H9 (cell line): ENCODE data around the gene NR3C2. TPM values are rescaled to one million over a fixed set of nuclear protein-coding genes. Genes with fewer than 3 reads are reported as not detected.

Source experiments
- DNase-seq: peaks from one replicate; pipeline ENCODE4 v3.0.0-alpha.2; 2017
- H2AFZ ChIP-seq: one replicate; pipeline ENCODE4 v1.6.1; 2013; ENCODE audit warnings: mild to moderate bottlenecking, low read length, control low read depth, moderate library complexity
- H2AK5ac ChIP-seq: 2 replicates; pipeline ENCODE4 v1.6.1; 2013; ENCODE audit warnings: low read length, control low read depth, mixed read lengths; ENCODE audit not compliant: insufficient read length
- H2BK120ac ChIP-seq: one replicate; pipeline ENCODE4 v1.6.1; 2013; ENCODE audit warnings: low read depth, mild to moderate bottlenecking, low read length, control low read depth, inconsistent platforms; ENCODE audit not compliant: poor library complexity, severe bottlenecking
- H2BK12ac ChIP-seq: 2 replicates; pipeline ENCODE4 v1.6.1; 2013; ENCODE audit warnings: low read length, control low read depth, mixed read lengths, low read depth; ENCODE audit not compliant: insufficient read length
- H2BK15ac ChIP-seq: 2 replicates; pipeline ENCODE4 v1.6.1; 2013; ENCODE audit warnings: low read depth, low read length, control low read depth
- H2BK20ac ChIP-seq: one replicate; pipeline ENCODE4 v1.6.1; 2013; ENCODE audit warnings: low read depth, mild to moderate bottlenecking, low read length, control low read depth, inconsistent platforms; ENCODE audit not compliant: poor library complexity, severe bottlenecking
- H2BK5ac ChIP-seq: 2 replicates; pipeline ENCODE4 v1.6.1; 2013; ENCODE audit warnings: low read length, control low read depth, mixed read lengths; ENCODE audit not compliant: insufficient read length
- H3K14ac ChIP-seq: 2 replicates; pipeline ENCODE4 v1.6.1; 2013; ENCODE audit warnings: low read length, control low read depth; ENCODE audit not compliant: insufficient read depth
- H3K18ac ChIP-seq: 2 replicates; pipeline ENCODE4 v1.6.1; 2013; ENCODE audit warnings: low read depth, mild to moderate bottlenecking, mixed read lengths, low read length, control low read depth; ENCODE audit not compliant: insufficient read length
- H3K23ac ChIP-seq: 2 replicates; pipeline ENCODE4 v1.6.1; 2013; ENCODE audit warnings: low read length, control low read depth, mixed read lengths, low read depth; ENCODE audit not compliant: insufficient read length
- H3K23me2 ChIP-seq: 2 replicates; pipeline ENCODE4 v1.6.1; 2013; ENCODE audit warnings: low read depth, mild to moderate bottlenecking, mixed read lengths, low read length, control low read depth; ENCODE audit not compliant: insufficient read length, poor library complexity, severe bottlenecking
- H3K27ac ChIP-seq: 2 replicates; pipeline ENCODE4 v1.5.1; 2013; ENCODE audit warnings: low read length, control low read depth, mixed read lengths, low read depth; ENCODE audit not compliant: insufficient read length
- H3K27me3 ChIP-seq: 2 replicates; pipeline ENCODE4 v1.6.1; 2013; ENCODE audit warnings: low read length, control low read depth, inconsistent platforms; ENCODE audit not compliant: insufficient read depth
- H3K4ac ChIP-seq: 2 replicates; pipeline ENCODE4 v1.6.1; 2013; ENCODE audit warnings: low read depth, mild to moderate bottlenecking, control low read depth, inconsistent platforms, low read length, moderate library complexity
- H3K4me1 ChIP-seq: 2 replicates; pipeline ENCODE4 v1.6.1; 2013; ENCODE audit warnings: low read length, control low read depth, inconsistent platforms; ENCODE audit not compliant: insufficient read depth
- H3K4me2 ChIP-seq: 2 replicates; pipeline ENCODE4 v1.6.1; 2013; ENCODE audit warnings: low read length, control low read depth, mixed read lengths; ENCODE audit not compliant: insufficient read length, insufficient read depth
- H3K56ac ChIP-seq: 2 replicates; pipeline ENCODE4 v1.6.1; 2013; ENCODE audit warnings: low read depth, mild to moderate bottlenecking, mixed read lengths, low read length, control low read depth; ENCODE audit not compliant: insufficient read length
- H3K79me1 ChIP-seq: 2 replicates; pipeline ENCODE4 v1.6.1; 2013; ENCODE audit warnings: low read depth, mild to moderate bottlenecking, moderate library complexity, low read length, control low read depth, inconsistent platforms; ENCODE audit not compliant: insufficient read depth, poor library complexity, severe bottlenecking
- H3K79me2 ChIP-seq: 2 replicates; pipeline ENCODE4 v1.6.1; 2013; ENCODE audit warnings: low read length, control low read depth, inconsistent platforms; ENCODE audit not compliant: insufficient read depth
- H3K9ac ChIP-seq: 2 replicates; pipeline ENCODE4 v1.6.1; 2013; ENCODE audit warnings: low read length, control low read depth, mixed read lengths; ENCODE audit not compliant: insufficient read length; ENCODE audit errors: extremely low read depth
- H3K9me3 ChIP-seq: one replicate; pipeline ENCODE4 v1.6.1; 2013; ENCODE audit warnings: low read depth, low read length, inconsistent platforms; ENCODE audit not compliant: control insufficient read depth
- H3T11ph ChIP-seq: one replicate; pipeline ENCODE4 v1.6.1; 2013; ENCODE audit warnings: mild to moderate bottlenecking, low read length, control low read depth, inconsistent platforms
- H4K20me1 ChIP-seq: one replicate; pipeline ENCODE4 v1.6.1; 2013; ENCODE audit not compliant: control insufficient read depth, insufficient read length, insufficient read depth
- H4K5ac ChIP-seq: 2 replicates; pipeline ENCODE4 v1.6.1; 2013; ENCODE audit warnings: low read depth, mild to moderate bottlenecking, mixed read lengths, low read length, control low read depth; ENCODE audit not compliant: insufficient read length
- H4K8ac ChIP-seq: replicated peaks from 2 replicates; pipeline ENCODE4 v1.6.1; 2013; ENCODE audit warnings: low read length, control low read depth, mixed read lengths, low read depth; ENCODE audit not compliant: insufficient read length
- H4K91ac ChIP-seq: 2 replicates; pipeline ENCODE4 v1.6.1; 2013; ENCODE audit warnings: low read depth, mild to moderate bottlenecking, moderate library complexity, mixed read lengths, low read length, control low read depth; ENCODE audit not compliant: insufficient read length
- H3K27ac Mint-ChIP-seq, 3 experiments: 2 replicates in 2 of 3; 3 replicates in 1 of 3; pipeline ENCODE4 v1.8.0; 2020 to 2021; ENCODE audit warnings: mixed read lengths in 3 of 3, mild to moderate bottlenecking in 1 of 3, moderate library complexity in 1 of 3
- H3K27me3 Mint-ChIP-seq: 2 replicates; pipeline ENCODE4 v1.8.0; 2021; ENCODE audit warnings: low read depth, mild to moderate bottlenecking, moderate library complexity, mixed read lengths
- H3K36me3 Mint-ChIP-seq, 3 experiments: 2 replicates in 2 of 3; 3 replicates in 1 of 3; pipeline ENCODE4 v1.8.0; 2020 to 2021; ENCODE audit warnings: low read depth in 3 of 3, mixed read lengths in 3 of 3; ENCODE audit not compliant: insufficient read depth in 1 of 3
- H3K4me1 Mint-ChIP-seq, 2 experiments: 2 replicates each; pipeline ENCODE4 v1.8.0; 2020; ENCODE audit warnings: mixed read lengths in 2 of 2
- H3K4me3 Mint-ChIP-seq, 2 experiments: 2 replicates in 1 of 2; 3 replicates in 1 of 2; pipeline ENCODE4 v1.8.0; 2020 to 2021; ENCODE audit warnings: mild to moderate bottlenecking in 2 of 2, mixed read lengths in 2 of 2, moderate library complexity in 1 of 2
- H3K9me3 Mint-ChIP-seq, 2 experiments: 2 replicates in 1 of 2; 3 replicates in 1 of 2; pipeline ENCODE4 v1.8.0; 2020; ENCODE audit warnings: mild to moderate bottlenecking in 2 of 2, mixed read lengths in 2 of 2, moderate library complexity in 1 of 2
- WGBS: extraction: QIAGEN DNeasy Blood & Tissue Kit; methylation state at CpG from one replicate; pipeline ENCODE4 v1.1.7; 2013; ENCODE audit warnings: missing lambda C conversion rate, low lambda C conversion rate, mixed read lengths; ENCODE audit not compliant: insufficient read length; ENCODE audit errors: extremely low coverage; 5-methylcytosine and 5-hydroxymethylcytosine counted together
- total RNA-seq: library from RNA; stranded (reverse); gene quantifications from 2 replicates; pipeline ENCODE4 v1.2.1, GENCODE V29; 2021
- TF ChIP-seq, protein P1 (sequence below): fragments of 200-600 bp; sonication (generic); conservative IDR thresholded peaks from 3 replicates; pipeline ENCODE4 v1.8.0; 2021; ENCODE audit warnings: antibody characterized with exemption, mild to moderate bottlenecking

The NR3C2 gene
- total RNA-seq, 1 experiment from 2014 or later = 1.4 TPM

DNA sequence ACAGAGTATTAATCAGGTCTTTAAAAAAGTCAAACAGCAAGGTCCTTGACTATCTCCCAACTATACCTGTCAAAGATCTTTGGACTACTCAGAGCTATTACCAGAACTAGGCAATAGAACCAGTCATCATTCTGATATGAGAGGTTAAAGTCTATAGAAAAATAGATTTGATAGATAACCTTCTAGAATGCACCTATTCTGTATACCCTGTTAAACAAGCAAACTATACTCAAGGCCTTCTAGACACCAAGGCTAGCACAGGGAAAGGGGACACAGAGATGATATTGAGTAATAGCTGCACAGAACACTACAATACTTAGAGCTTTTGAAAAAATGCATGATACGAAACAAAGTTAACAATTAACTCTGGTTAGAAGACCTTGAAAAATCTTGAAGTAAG lies 149.5 kb downstream of the NR3C2 start:
- no peaks in the 10 kb centered on the region for H3K9me3 ChIP-seq
- DNase-seq = no peak
- H2BK15ac ChIP-seq = no peak overlapping the region
- no peaks in the 10 kb centered on the region for H3K27me3 ChIP-seq
- H3T11ph ChIP-seq = no peak overlapping the region
- H3K4me1 ChIP-seq = no peaks in the 10 kb centered on the region
- no peak overlapping the region for H4K5ac ChIP-seq
- Mint-ChIP-seq H3K36me3 (no peaks in the 10 kb centered on the region), H3K27ac (no peak overlapping the region), H3K9me3 (0 out of 5 replicates have a peak, but pooled peaks cover 0 to 2% of the 10 kb centered on the region in 2 experiments), H3K27me3 (no peaks in the 10 kb centered on the region), H3K4me1 (peaks cover 3 to 5% of the 10 kb centered on the region in 2 experiments; a peak in 3 of 4 replicates), H3K4me3 (no peak overlapping the region)
- no peak overlapping the region for H2AK5ac ChIP-seq
- no peak overlapping the region for H4K8ac ChIP-seq
- no peak overlapping the region for H3K14ac ChIP-seq
- H4K91ac ChIP-seq = no peak overlapping the region
- no peak overlapping the region for H2BK20ac ChIP-seq
- TF ChIP-seq, protein P1, sequence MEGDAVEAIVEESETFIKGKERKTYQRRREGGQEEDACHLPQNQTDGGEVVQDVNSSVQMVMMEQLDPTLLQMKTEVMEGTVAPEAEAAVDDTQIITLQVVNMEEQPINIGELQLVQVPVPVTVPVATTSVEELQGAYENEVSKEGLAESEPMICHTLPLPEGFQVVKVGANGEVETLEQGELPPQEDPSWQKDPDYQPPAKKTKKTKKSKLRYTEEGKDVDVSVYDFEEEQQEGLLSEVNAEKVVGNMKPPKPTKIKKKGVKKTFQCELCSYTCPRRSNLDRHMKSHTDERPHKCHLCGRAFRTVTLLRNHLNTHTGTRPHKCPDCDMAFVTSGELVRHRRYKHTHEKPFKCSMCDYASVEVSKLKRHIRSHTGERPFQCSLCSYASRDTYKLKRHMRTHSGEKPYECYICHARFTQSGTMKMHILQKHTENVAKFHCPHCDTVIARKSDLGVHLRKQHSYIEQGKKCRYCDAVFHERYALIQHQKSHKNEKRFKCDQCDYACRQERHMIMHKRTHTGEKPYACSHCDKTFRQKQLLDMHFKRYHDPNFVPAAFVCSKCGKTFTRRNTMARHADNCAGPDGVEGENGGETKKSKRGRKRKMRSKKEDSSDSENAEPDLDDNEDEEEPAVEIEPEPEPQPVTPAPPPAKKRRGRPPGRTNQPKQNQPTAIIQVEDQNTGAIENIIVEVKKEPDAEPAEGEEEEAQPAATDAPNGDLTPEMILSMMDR = no peak
- no peak overlapping the region for H2BK120ac ChIP-seq
- no peak overlapping the region for H3K23ac ChIP-seq
- H3K23me2 ChIP-seq = no peaks in the 10 kb centered on the region
- H3K79me1 ChIP-seq = no peaks in the 10 kb centered on the region
- H3K27ac ChIP-seq = no peak overlapping the region
- H2AFZ ChIP-seq = no peak overlapping the region
- H2BK12ac ChIP-seq = no peak overlapping the region
- H3K4me2 ChIP-seq = no peak overlapping the region
- H2BK5ac ChIP-seq = no peak overlapping the region
- WGBS = no CpG with 5 or more reads among the region's 1 CpG
- H3K4ac ChIP-seq = no peak overlapping the region
- H3K56ac ChIP-seq = no peak overlapping the region
- no peak overlapping the region for H3K9ac ChIP-seq
- no peak overlapping the region for H3K18ac ChIP-seq
- no peaks in the 10 kb centered on the region for H4K20me1 ChIP-seq
- H3K79me2 ChIP-seq = no peaks in the 10 kb centered on the region
